Hepatocyte (in vitro differentiated cells): ENCODE measurements around the gene UBE2L6.

Experiments used
- EZH2 ChIP-seq: fragments of 200-600 bp; sonication (generic); IDR thresholded peaks from 2 replicates; pipeline ENCODE4 v1.6.1; 2016; ENCODE audit warnings: antibody characterized with exemption, mild to moderate bottlenecking, borderline replicate concordance
- TF ChIP-seq, protein P1 (sequence below): fragments of 200-600 bp; sonication (generic); IDR thresholded peaks from 2 replicates; pipeline ENCODE4 v1.5.1; 2016; ENCODE audit warnings: antibody characterized with exemption, mild to moderate bottlenecking; ENCODE audit not compliant: poor library complexity

DNA sequence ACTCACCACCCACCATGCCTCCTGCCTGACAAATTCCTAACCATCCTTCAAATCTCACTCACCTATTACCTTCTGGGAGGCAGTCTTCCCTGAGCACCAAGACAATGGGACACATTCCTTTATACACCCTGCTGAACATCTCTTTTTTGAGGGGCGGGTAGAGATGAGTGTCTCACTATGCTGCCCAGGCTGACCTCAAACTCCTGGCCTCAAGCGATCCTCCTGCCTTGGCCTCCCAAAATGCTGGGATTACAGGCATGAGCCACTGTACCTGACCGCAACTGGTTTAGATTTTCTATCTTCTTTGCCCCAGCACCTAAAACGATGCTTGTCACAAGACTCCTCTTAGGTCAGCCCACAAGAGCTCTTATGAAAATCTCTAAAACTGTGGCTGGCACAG is 44.1 kb downstream of the UBE2L6 start:
- TF ChIP-seq, protein P1, sequence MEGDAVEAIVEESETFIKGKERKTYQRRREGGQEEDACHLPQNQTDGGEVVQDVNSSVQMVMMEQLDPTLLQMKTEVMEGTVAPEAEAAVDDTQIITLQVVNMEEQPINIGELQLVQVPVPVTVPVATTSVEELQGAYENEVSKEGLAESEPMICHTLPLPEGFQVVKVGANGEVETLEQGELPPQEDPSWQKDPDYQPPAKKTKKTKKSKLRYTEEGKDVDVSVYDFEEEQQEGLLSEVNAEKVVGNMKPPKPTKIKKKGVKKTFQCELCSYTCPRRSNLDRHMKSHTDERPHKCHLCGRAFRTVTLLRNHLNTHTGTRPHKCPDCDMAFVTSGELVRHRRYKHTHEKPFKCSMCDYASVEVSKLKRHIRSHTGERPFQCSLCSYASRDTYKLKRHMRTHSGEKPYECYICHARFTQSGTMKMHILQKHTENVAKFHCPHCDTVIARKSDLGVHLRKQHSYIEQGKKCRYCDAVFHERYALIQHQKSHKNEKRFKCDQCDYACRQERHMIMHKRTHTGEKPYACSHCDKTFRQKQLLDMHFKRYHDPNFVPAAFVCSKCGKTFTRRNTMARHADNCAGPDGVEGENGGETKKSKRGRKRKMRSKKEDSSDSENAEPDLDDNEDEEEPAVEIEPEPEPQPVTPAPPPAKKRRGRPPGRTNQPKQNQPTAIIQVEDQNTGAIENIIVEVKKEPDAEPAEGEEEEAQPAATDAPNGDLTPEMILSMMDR, result no peak
- no peak for TF ChIP-seq EZH2
